ENCODE data around the gene USP24. TPM values are rescaled to one million over a fixed set of nuclear protein-coding genes. Genes with fewer than 3 reads are reported as not detected.
A peak's percentile ranks its signal among the peaks of the same experiment; 100 is the strongest.

Gene USP24
- total RNA-seq, 1 donor from 2014 or later = 57.1 TPM

- peaks cover 5% of the 10 kb centered on the region for H3K4me1 Mint-ChIP-seq (ENCODE audit: low read depth)
- no peak for DNase-seq (ENCODE audit: low spot score, unreplicated experiment)
- no peak overlapping the region for H3K4me3 Mint-ChIP-seq (ENCODE audit: low read depth)
- H3K27me3 Mint-ChIP-seq = no peaks in the 10 kb centered on the region
- no peak overlapping the region for H3K27ac Mint-ChIP-seq
- peaks cover 46% of the 10 kb centered on the region for H3K36me3 Mint-ChIP-seq (ENCODE audit: insufficient read depth)
- no peak for TF ChIP-seq CTCF (IDR thresholded peaks at IDR 0.05; ENCODE audit: unreplicated experiment)
- H3K9me3 Mint-ChIP-seq (ENCODE audit: low read depth) = no peaks in the 10 kb centered on the region
These were observed 141.8 kb downstream of the USP24 start for GRCh38 chr1:55073187-55073916.

GRCh38 chr1:55071477-55071876 lies 143.7 kb downstream of the USP24 start:
- Mint-ChIP-seq H3K4me3 (ENCODE audit: low read depth) (no peak overlapping the region), H3K27me3 (no peaks in the 10 kb centered on the region), H3K27ac (peak overlapping the region; percentile 9), H3K9me3 (ENCODE audit: low read depth) (no peaks in the 10 kb centered on the region), H3K36me3 (ENCODE audit: insufficient read depth) (peaks cover 51% of the 10 kb centered on the region), H3K4me1 (ENCODE audit: low read depth) (peaks cover 5% of the 10 kb centered on the region)
- no peak for DNase-seq (ENCODE audit: low spot score, unreplicated experiment)
- TF ChIP-seq CTCF (IDR thresholded peaks at IDR 0.05; ENCODE audit: unreplicated experiment) = peak; percentile 56

- Mint-ChIP-seq H3K9me3 (ENCODE audit: low read depth) (no peaks in the 10 kb centered on the region), H3K27ac (peak overlapping the region; percentile 46), H3K4me3 (ENCODE audit: low read depth) (no peak overlapping the region), H3K4me1 (ENCODE audit: low read depth) (peaks cover 5% of the 10 kb centered on the region), H3K36me3 (ENCODE audit: insufficient read depth) (peaks cover 49% of the 10 kb centered on the region), H3K27me3 (no peaks in the 10 kb centered on the region)
- no peak for DNase-seq (ENCODE audit: low spot score, unreplicated experiment)
- TF ChIP-seq CTCF (IDR thresholded peaks at IDR 0.05; ENCODE audit: unreplicated experiment) = no peak
These were observed 144.6 kb downstream of the USP24 start for GRCh38 chr1:55070293-55071164.

- Mint-ChIP-seq H3K9me3 (ENCODE audit: low read depth) (no peaks in the 10 kb centered on the region), H3K27ac (no peak overlapping the region), H3K4me1 (ENCODE audit: low read depth) (peaks cover 5% of the 10 kb centered on the region), H3K27me3 (no peaks in the 10 kb centered on the region), H3K4me3 (ENCODE audit: low read depth) (no peak overlapping the region), H3K36me3 (ENCODE audit: insufficient read depth) (peaks cover 45% of the 10 kb centered on the region)
- TF ChIP-seq CTCF (IDR thresholded peaks at IDR 0.05; ENCODE audit: unreplicated experiment) = no peak
- DNase-seq (ENCODE audit: low spot score, unreplicated experiment) = no peak
These were observed 145.9 kb downstream of the USP24 start for GRCh38 chr1:55069280-55069679.

GRCh38 chr1:55068638-55069037 lies 146.5 kb downstream of the USP24 start:
- no peak overlapping the region for H3K27ac Mint-ChIP-seq
- TF ChIP-seq CTCF (IDR thresholded peaks at IDR 0.05; ENCODE audit: unreplicated experiment) = no peak
- no peak for DNase-seq (ENCODE audit: low spot score, unreplicated experiment)
- H3K9me3 Mint-ChIP-seq (ENCODE audit: low read depth) = no peaks in the 10 kb centered on the region
- H3K27me3 Mint-ChIP-seq = no peaks in the 10 kb centered on the region
- no peak overlapping the region for H3K4me3 Mint-ChIP-seq (ENCODE audit: low read depth)
- H3K36me3 Mint-ChIP-seq (ENCODE audit: insufficient read depth) = peaks cover 45% of the 10 kb centered on the region
- H3K4me1 Mint-ChIP-seq (ENCODE audit: low read depth) = peaks cover 5% of the 10 kb centered on the region
